HG03457 (cell line): ENCODE data around the gene PEX3.
A peak's percentile ranks its signal among the peaks of the same experiment; 100 is the strongest.
"Not testable (repeated sequence)": the region's sequence is repeated elsewhere in the genome, so short reads cannot be mapped to it uniquely, and the experiment has no call there.

ENCODE experiments used
- ATAC-seq: cut with Tn5 transposase; IDR thresholded peaks from one replicate; pipeline ENCODE4 v1.9.1; 2021; ENCODE audit warnings: moderate number of reproducible peaks; ENCODE audit not compliant: unreplicated experiment

PEX3 gene

DNA sequence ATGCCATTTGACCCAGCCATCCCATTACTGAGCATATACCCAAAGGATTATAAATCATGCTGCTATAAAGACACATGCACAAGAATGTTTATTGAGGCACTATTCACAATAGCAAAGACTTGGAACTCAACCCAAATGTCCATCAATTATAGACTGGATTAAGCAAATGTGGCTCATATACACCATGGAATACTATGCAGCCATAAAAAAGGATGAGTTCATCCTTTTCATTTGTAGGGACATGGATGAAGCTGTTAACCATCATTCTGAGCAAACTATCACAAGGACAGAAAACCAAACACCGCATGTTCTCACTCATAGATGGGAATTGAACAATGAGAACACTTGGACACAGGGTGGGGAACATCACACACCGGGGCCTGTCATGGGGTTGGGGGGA, 2.7 kb upstream of the PEX3 start:
- ATAC-seq: not testable (repeated sequence)

GRCh38 chr6:143449082-143449713, 1.4 kb upstream of the PEX3 start:
- ATAC-seq: no peak

DNA sequence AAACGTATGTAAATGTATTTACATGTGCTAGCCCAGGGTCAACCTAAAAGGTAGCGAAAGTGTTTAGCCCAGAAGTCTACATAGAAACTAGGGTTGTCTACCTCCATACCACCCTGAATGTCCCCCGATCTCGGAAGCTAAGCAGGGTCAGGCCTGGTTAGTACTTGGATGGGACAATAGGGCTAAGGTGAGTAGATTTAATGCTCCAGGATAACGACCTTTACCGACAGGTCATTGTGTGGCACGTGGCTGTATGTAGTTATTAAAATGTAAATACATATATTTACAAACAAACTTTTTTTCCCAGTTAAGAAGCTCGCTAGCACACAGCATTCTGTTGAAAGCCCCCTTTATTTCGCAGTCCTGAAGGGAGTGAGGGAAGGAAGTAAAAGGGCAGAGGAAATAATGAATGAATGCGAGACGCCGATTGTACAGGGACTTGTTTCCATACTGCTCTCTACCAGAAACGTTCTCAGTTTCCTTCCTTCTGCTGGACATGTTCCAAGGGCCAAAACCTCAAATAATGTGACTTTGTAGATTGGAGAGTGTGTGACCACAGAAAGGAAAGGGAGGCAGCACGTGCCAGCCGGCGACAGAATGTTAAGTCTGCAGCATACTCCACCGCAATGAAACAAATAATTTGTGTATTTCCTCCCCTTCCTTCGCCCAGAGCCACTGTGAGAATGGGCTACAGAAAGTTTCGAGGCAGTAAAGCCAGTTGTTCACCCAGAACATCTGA, 722 bp upstream of the PEX3 start:
- peak; percentile 8 for ATAC-seq

DNA sequence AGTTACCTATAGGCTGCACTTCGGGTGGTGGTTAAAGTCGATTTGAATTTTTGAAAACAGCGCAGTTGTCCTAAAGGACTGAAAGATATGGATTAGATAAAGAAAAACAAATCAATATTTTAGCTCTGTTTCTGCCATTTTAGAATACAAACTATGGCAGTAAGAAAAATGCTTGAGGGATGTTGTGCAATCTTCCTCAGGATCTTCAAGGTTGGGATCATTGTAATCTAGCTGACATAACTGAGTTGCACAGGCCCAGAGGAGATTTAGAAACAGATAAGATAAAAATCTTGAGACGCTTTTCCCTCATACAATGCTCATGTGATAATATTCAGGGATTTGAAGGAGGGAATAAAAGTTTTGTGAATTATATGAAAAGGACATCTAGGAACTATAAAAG, 926 bp downstream of the PEX3 start:
- no peak for ATAC-seq

GRCh38 chr6:143457563-143458359, 7.2 kb downstream of the PEX3 start:
- no peak for ATAC-seq

DNA sequence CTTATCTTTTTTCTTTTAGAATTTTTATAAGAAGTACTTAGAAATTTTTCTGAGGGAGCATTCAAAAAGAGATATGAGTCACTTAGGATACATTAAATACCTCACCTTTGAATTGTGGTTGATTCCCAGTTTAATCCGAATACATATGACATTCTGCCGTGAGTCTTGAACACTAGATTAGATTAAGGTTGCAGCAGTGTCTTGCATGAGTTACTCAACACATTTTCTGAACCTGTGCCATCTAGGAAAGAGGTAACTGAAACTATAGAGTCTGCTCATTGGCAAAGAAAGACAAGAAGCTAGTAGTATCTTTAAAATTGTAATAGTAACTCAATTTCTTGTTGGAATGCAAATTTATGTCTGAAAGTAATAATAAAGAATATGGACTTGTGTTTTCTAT, 14.9 kb downstream of the PEX3 start:
- no peak for ATAC-seq

- no peak for ATAC-seq
These were observed 17.4 kb downstream of the PEX3 start for GRCh38 chr6:143468026-143468425.

DNA sequence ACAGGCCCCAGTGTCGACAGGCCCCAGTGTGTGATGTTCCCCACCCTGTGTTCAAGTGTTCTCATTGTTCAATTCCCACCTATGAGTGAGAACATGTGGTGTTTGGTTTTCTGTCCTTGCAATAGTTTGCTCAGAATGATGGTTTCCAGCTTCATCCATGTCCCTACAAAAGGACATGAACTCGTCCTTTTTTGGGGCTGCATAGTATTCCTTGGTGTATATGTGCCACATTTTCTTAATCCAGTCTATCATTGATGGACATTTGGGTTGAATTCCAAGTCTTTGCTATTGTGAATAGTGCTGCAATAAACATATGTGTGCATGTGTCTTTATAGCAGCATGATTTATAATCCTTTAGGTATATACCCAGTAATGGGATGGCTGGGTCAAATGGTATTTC, 18.2 kb downstream of the PEX3 start:
- not testable (repeated sequence) for ATAC-seq

DNA sequence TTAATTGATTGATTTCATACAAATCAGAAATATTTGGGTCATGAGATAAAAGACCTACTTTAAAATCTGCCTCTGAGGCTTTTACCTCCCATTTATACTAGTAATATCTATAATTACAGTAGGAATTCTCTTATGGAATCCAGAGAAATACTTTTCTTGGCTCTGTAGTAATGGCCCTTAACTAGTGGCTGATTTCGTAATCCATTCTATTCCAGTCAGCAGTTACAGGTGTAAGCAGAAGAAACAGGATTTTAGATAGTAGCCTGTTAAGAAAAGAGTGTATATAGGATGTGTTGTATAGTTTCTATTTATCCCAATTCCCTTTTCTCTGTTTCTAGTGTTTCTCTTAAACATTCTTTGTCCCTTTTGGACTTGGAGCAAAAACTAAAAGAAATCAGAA, 21.2 kb downstream of the PEX3 start:
- ATAC-seq: no peak

DNA sequence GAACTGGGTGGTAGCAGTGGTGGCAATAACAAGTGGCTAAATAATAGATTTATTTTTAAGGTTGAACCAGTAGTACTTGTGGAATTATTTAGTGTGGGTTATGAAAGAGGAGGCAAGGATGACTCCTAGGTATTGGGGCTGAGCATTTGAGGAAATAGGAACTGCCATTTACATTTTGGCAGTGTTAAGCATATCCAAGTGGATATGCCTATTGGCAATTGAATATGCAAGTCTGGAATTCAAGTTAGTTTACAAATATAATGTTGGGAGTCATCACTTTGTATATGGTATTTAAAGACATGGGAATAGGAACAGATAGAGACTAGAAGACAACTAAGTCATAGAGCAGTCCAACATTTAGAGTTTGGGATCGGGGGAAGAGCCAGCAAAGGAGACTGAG, 25.9 kb downstream of the PEX3 start:
- ATAC-seq: no peak

- ATAC-seq: no peak
These were observed 28.0 kb downstream of the PEX3 start for GRCh38 chr6:143478479-143479062.

- no peak for ATAC-seq
These were observed 32.0 kb downstream of the PEX3 start for GRCh38 chr6:143482593-143482992.

GRCh38 chr6:143485967-143486366, 35.4 kb downstream of the PEX3 start:
- no peak for ATAC-seq

DNA sequence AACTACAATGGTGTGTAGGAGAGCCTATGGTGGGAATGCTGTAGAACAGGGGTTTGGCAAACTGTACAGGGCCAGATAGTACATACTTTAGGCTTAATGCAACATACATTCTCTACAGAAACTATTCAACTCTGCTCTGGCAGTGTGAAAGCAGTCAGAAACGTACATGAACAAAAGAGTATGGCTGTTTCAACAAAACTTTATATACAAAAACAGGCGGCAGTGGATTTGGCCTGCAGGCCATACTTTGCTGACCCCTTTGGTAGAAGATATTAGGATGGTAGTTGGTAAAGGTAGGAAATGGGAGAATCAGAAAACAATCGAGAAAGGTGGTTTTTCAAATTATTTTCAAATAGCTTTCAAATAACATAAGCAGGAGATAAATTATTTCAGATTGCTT, 36.1 kb downstream of the PEX3 start:
- ATAC-seq: no peak

DNA sequence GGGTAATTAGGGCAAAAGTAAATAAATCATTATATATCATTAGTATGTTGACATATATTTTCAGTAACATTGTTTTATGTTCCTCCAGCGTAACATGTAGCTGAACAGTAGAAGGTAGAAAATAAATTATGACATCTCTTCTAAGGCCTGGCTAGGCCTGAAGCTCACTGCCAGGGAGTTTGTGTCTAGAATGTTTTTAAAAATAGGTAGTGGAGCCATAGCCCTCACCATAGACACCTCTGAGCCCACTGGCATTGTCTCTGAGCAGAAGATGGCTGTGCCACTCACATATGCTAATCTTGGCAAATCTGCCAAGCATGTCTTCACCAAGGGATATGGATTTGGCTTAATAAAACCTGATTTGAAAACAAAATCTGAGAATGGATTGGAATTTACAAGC, 39.6 kb downstream of the PEX3 start:
- no peak for ATAC-seq

DNA sequence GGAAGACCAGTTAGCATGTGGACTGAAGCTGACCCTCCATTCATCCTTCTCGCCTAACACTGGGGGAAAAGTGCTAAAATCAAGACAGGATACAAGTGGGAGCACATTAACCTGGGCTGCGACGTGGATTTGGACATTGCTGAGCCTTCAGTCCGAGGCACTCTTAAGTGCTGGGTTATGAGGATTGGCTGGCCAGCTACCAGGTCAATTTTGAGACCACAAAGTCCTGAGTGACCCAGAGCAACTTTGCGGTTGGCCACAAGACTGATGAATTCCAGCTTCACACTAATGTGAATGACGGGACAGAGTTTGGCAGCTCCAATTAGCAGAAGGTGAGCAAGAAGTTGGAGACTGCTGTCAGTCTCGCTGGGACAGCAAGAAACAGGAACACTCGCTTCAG, 40.2 kb downstream of the PEX3 start:
- ATAC-seq: no peak

DNA sequence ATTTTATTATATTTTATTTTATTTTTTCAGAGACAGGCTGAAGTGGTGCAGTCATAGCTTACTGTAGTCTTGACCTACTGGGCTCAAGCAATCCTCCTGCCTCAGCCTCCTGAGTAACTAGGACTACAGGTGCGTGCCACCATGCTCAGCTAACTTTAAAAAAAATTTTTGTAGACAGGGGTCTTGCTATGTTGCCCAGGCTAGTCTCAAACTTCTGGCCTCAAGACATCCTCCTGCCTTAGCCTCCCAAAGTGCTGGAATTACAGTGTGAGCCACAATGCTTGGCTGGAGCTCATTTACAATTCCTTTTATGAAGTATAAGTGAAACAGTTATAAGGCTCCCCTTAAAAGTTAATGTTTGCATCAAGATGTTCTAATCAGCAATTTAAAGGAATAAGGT, 46.4 kb downstream of the PEX3 start:
- ATAC-seq: no peak

DNA sequence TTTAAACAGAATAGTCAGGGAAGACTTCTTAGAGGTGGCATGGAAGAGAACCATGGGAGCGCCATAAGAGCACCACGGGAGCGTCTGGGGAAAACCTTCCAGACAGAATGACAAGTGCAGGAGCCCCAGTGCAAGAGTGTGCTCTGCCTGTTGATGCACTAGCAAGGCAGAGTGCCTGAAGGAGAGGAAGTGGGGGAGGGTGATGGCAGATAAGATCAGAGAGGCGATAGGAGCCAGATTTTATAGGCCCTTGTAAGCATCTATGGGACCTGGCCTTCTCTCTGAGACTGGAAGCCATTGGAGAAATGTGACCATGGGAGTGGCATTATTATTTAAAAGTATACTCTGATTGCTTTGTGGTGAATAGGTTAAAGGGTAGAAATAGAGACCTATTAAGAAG, 47.8 kb downstream of the PEX3 start:
- ATAC-seq: no peak

DNA sequence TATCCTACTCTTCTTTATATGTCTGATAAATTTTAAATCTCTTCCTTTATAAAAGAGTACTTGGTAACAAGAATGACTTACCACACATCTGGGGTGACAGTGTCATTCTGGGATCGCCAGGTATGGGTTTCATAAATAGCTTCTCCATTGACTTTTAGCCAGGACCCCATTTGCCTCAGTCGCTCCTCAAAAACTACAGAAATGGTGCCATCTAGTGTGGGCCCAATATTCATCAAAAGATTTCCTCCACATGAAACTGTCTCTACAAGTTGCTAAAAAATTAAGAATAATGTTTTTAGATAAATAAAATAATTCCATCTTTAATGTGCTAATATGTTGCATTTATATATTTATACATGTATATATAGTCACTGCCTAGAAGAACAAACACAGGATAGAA, 51.2 kb downstream of the PEX3 start:
- no peak for ATAC-seq

DNA sequence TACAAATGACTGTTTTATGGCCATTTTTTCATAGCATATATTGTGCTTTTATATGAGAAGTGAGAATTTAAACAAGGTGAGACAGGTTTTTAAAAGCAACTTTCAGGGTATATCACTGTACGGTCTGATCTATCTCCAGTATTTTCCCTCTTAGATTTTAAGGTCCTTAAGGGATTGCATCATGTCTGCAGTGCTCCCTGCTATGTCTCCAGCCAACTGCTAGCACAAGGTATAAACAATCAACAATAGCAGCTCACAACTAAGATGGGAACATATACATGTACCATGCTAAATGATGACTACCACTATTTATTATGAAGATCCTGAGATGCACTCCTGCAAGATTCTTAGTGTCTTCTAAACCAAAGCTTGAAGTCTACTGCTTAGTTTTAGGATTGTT, 53.8 kb downstream of the PEX3 start:
- no peak for ATAC-seq

- no peak for ATAC-seq
These were observed 54.5 kb downstream of the PEX3 start for GRCh38 chr6:143505111-143505510.

DNA sequence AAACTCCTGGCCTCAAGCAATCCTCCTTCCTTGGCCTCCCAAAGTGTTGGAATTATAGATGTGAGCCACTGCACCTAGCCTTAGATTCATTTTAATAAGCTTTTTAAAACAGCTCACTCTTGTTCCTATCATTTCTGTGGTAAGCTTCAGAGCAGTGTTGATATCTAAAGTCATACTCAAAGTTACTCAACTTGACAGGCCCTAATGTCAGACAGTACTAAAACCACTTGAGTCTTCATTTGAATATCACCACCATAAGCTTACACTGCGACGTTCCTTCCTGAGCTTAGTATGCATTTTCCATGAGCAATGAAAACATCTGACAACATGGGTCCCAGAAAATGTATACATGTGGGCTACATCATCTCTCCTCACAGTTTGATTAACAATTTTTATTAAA, 54.9 kb downstream of the PEX3 start:
- no peak for ATAC-seq
